GM12865 (cell line): ENCODE results near the gene STAB2.
A peak's percentile ranks its signal among the peaks of the same experiment; 100 is the strongest.

Experiments
- DNase-seq: peaks from one replicate; pipeline ENCODE4 v3.0.0; 2010; ENCODE audit warnings: low read depth
- H3K4me3 ChIP-seq: 2 replicates; pipeline ENCODE4 v1.5.1; 2011; ENCODE audit warnings: mild to moderate bottlenecking, low read depth, low read length, control low read depth
- TF ChIP-seq, protein P1 (sequence below): IDR thresholded peaks from 2 replicates; pipeline ENCODE4 v1.5.1; 2011; ENCODE audit warnings: low read length, control low read depth, low read depth, inconsistent platforms; ENCODE audit not compliant: insufficient read depth; ENCODE audit errors: missing control alignments

Gene STAB2, protein sequence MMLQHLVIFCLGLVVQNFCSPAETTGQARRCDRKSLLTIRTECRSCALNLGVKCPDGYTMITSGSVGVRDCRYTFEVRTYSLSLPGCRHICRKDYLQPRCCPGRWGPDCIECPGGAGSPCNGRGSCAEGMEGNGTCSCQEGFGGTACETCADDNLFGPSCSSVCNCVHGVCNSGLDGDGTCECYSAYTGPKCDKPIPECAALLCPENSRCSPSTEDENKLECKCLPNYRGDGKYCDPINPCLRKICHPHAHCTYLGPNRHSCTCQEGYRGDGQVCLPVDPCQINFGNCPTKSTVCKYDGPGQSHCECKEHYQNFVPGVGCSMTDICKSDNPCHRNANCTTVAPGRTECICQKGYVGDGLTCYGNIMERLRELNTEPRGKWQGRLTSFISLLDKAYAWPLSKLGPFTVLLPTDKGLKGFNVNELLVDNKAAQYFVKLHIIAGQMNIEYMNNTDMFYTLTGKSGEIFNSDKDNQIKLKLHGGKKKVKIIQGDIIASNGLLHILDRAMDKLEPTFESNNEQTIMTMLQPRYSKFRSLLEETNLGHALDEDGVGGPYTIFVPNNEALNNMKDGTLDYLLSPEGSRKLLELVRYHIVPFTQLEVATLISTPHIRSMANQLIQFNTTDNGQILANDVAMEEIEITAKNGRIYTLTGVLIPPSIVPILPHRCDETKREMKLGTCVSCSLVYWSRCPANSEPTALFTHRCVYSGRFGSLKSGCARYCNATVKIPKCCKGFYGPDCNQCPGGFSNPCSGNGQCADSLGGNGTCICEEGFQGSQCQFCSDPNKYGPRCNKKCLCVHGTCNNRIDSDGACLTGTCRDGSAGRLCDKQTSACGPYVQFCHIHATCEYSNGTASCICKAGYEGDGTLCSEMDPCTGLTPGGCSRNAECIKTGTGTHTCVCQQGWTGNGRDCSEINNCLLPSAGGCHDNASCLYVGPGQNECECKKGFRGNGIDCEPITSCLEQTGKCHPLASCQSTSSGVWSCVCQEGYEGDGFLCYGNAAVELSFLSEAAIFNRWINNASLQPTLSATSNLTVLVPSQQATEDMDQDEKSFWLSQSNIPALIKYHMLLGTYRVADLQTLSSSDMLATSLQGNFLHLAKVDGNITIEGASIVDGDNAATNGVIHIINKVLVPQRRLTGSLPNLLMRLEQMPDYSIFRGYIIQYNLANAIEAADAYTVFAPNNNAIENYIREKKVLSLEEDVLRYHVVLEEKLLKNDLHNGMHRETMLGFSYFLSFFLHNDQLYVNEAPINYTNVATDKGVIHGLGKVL (N-terminal part only)

DNA sequence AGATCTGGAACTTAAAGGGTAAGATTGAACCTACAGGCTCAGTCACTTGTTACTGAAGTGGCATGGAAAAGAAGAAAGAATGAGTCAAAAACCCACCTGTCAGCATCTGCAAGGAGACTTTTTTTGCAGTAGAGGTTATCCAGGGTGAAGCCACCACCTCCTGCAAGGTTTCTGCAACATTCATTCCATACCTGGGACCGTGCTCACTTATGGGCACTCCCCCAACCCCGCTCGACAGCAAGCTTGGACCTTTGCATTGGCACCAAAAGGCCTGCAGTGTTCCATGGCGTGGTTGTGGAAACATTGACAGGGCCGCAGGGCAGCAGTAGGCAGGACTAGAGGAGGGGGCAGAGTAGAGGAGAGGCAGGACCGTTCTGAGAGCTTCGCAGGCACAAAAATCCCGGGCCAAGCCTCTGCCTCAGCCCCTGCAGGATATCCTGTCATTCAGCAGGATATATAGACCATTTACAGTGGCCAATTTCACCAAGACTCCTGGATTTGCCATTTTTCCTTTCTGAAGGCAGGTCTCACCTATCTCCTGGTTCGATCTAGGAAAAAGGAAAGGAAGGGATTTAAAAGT is at the start of gene STAB2:
STAB2 (plus strand) TSS at position 483 of the 580 bp plus-strand sequence. CDS start 204 bp downstream, outside the sequence.
- TF ChIP-seq, protein P1, sequence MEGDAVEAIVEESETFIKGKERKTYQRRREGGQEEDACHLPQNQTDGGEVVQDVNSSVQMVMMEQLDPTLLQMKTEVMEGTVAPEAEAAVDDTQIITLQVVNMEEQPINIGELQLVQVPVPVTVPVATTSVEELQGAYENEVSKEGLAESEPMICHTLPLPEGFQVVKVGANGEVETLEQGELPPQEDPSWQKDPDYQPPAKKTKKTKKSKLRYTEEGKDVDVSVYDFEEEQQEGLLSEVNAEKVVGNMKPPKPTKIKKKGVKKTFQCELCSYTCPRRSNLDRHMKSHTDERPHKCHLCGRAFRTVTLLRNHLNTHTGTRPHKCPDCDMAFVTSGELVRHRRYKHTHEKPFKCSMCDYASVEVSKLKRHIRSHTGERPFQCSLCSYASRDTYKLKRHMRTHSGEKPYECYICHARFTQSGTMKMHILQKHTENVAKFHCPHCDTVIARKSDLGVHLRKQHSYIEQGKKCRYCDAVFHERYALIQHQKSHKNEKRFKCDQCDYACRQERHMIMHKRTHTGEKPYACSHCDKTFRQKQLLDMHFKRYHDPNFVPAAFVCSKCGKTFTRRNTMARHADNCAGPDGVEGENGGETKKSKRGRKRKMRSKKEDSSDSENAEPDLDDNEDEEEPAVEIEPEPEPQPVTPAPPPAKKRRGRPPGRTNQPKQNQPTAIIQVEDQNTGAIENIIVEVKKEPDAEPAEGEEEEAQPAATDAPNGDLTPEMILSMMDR: no peak
- no peak for DNase-seq
- no peak within 1 kb of the TSS for H3K4me3 ChIP-seq

DNA sequence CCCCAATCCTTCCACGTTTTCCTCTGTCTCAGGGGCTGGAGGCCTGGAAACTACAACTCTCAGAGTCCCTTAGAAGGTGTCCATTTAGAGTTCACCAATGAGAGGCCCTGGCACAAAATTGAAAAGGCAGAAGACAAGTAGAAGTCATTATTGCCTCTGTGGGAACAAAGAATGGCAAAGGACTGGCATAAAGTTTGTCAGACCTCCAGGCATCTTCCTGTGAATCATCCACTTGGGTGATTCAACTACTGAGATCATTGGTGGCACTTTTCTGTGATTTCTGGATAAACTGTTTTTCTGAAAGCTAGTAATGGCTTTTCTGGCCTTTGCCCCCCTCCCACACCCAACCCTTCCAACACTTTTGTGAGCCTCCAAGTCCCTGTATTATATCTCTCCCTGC is 48.7 kb upstream of the STAB2 start:
- no peak for DNase-seq
- no peak overlapping the region for H3K4me3 ChIP-seq
- TF ChIP-seq, protein P1: no peak

DNA sequence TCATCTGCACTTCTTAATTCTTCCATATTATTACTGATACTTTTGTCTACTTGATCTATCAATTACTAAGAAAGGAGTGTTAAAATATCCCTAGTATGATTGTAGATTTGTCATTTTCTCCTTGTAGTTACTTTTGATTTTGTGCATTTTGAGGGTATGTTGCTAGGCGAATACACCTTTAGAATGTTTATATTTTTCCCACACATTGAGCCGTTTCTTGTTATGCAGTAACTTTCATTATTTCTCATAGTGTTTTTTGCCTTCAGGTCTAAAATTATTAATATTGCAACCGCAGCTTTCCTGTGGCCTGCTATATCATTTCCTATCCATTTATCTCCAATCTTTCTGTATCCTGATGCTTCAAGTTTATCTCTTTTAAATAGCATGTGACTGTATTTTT is 46.8 kb upstream of the STAB2 start:
- H3K4me3 ChIP-seq: no peak overlapping the region
- DNase-seq: peak; percentile 28
- TF ChIP-seq, protein P1: no peak

DNA sequence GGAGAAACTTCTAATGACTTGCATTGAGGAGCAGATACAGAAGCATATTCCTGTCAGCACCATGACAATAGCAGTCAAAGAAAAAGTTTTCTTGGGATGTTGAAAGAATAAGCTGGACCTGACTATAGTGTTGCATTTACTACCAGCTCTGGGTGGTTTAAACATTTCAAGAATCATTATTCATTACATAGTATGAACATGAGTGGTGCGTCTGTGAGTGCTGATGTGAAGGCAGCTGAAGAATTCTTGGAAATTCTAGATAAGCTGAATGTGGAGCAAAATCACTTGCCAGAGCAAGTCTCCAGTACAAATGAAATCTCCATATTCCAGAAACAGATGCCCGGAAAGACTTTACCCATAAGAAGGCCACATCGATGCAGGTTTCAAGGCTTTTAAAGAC is 45.0 kb upstream of the STAB2 start:
- no peak overlapping the region for H3K4me3 ChIP-seq
- DNase-seq: no peak
- TF ChIP-seq, protein P1: no peak

DNA sequence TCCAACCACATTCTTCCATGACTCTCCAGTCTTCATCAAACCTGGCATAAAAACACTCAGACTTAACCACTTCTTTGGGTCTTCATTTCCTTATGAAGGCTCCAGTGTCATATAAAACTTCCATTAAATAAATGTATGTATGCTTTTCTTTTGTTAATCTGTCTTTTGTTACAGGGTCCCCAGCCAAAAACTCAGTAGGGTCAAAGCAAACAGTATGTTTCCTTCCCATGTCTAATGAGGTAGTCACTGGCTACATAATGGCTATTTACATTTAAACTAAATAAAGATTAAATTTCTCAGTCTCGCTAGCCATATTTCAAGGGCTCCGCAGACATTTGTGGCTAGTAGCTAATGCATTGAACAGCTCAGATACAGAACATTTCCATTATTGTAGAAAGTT is 40.1 kb upstream of the STAB2 start:
- no peak for DNase-seq
- no peak overlapping the region for H3K4me3 ChIP-seq
- TF ChIP-seq, protein P1: no peak

DNA sequence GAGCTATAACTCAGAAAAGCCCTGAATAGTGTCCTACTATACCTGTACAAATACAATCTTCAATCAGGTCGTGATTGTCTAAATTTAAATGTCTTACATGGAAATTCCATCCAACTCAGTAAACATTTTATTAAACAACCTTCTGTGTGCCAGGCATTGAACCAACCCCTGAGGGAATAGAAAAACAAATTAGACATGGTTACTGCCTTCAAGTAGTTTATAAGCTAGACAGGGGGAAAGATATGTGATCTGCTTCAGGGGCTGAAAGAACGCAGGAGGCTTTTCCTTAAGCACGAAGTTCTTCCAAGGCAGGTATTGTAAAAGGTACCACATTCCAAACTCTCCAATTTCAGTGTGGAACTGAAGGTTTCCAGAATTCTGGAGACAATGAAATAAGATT is 39.7 kb upstream of the STAB2 start:
- H3K4me3 ChIP-seq: no peak overlapping the region
- TF ChIP-seq, protein P1: no peak
- DNase-seq: no peak
